ENCODE results near the gene SMCO1.

Gene SMCO1

GRCh38 chr3:196519718-196520082 is 4.6 kb upstream of the SMCO1 start:
- DNase-seq (ENCODE audit: extremely low read depth, insufficient read length), result no peak

DNA sequence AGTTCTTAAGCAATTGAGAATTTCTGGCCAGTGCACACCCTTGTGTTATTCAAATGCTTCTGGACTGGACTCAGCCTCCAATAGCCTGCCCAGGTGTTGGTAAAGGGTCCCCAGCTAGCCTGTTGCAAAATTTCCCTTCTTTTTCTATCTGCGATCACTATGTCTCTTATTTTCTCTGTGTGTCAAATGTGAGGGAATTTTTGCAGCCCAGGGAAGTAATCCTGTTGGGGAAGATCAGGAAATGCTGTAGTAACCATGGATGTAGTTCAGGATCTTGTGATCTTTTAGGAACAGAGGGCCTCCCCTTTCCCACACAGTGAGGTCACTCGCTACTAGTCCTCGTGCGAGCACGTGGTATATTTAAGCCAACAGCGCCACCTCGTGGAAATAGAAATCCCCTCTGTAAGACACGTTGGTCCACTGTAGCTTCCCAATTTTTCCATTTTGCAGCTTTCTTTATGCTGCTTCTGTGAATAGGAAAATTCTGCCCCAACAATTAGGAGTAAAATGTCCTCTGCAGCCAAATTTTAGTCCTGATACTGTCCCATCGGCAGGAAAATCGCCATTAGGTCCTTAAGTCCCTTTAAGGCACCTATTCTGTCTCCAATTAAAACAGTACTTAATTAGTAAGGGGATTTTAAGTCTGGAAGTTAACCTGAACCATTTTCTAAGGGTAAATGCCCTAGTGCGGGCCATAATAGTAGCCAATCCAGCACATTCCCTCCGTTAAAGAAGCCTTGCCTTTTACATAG is 4.0 kb upstream of the SMCO1 start:
- no peak for DNase-seq (ENCODE audit: extremely low read depth, insufficient read length)
- Histone ChIP-seq H3K27me3 (replicated peaks; ENCODE audit: control insufficient read depth, insufficient read depth, low read length) (no peaks in the 10 kb centered on the region), H3K36me3 (ENCODE audit: control insufficient read depth, insufficient read depth, low read length) (no peaks in the 10 kb centered on the region), H3K4me3 (replicated peaks; ENCODE audit: low read depth, low read length) (no peak overlapping the region)
- peak; percentile 35 for TF ChIP-seq CTCF (IDR thresholded peaks at IDR 0.05; ENCODE audit: insufficient read depth, low read length, poor library complexity, severe bottlenecking)

More at GRCh38 chr3:196519718-196520082, 4.6 kb upstream of the SMCO1 start:
- Histone ChIP-seq H3K4me3 (replicated peaks; ENCODE audit: low read depth, low read length) (no peak overlapping the region), H3K36me3 (ENCODE audit: control insufficient read depth, insufficient read depth, low read length) (no peaks in the 10 kb centered on the region), H3K27me3 (replicated peaks; ENCODE audit: control insufficient read depth, insufficient read depth, low read length) (no peaks in the 10 kb centered on the region)
- TF ChIP-seq CTCF (IDR thresholded peaks at IDR 0.05; ENCODE audit: insufficient read depth, low read length, poor library complexity, severe bottlenecking), result no peak

GRCh38 chr3:196517919-196518318 is 2.8 kb upstream of the SMCO1 start:
- no peak for DNase-seq (ENCODE audit: extremely low read depth, insufficient read length)
- no peak for TF ChIP-seq CTCF (IDR thresholded peaks at IDR 0.05; ENCODE audit: insufficient read depth, low read length, poor library complexity, severe bottlenecking)
- Histone ChIP-seq H3K36me3 (ENCODE audit: control insufficient read depth, insufficient read depth, low read length) (no peaks in the 10 kb centered on the region), H3K27me3 (replicated peaks; ENCODE audit: control insufficient read depth, insufficient read depth, low read length) (no peaks in the 10 kb centered on the region), H3K4me3 (replicated peaks; ENCODE audit: low read depth, low read length) (no peak overlapping the region)

GRCh38 chr3:196517162-196517800 is 2.1 kb upstream of the SMCO1 start:
- no peaks in the 10 kb centered on the region for H3K27me3 ChIP-seq (replicated peaks; ENCODE audit: control insufficient read depth, insufficient read depth, low read length)
- TF ChIP-seq CTCF (IDR thresholded peaks at IDR 0.05; ENCODE audit: insufficient read depth, low read length, poor library complexity, severe bottlenecking), result no peak
- no peak for DNase-seq (ENCODE audit: extremely low read depth, insufficient read length)
- H3K36me3 ChIP-seq (ENCODE audit: control insufficient read depth, insufficient read depth, low read length), result no peaks in the 10 kb centered on the region
- H3K4me3 ChIP-seq (replicated peaks; ENCODE audit: low read depth, low read length), result no peak overlapping the region

DNA sequence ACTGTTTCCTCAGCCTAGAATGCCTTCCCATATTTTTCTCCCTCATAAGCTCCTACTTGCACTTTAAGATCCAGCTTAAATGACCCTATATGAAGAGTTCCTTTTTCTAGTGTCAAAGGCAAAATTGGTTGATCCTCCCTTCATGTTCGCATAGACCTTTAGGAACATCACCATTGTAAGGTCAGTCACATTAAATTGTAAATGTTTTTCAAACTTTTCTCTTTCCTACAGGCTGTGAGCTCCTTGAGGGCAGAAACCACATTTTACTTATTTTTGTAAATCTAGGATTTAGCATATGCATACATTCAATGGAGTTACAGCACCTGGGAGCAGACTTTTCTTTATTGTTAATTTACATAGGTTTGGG is 813 bp downstream of the SMCO1 start:
- DNase-seq (ENCODE audit: extremely low read depth, insufficient read length), result no peak
- Histone ChIP-seq H3K4me3 (replicated peaks; ENCODE audit: low read depth, low read length) (no peak overlapping the region), H3K36me3 (ENCODE audit: control insufficient read depth, insufficient read depth, low read length) (no peaks in the 10 kb centered on the region), H3K27me3 (replicated peaks; ENCODE audit: control insufficient read depth, insufficient read depth, low read length) (no peaks in the 10 kb centered on the region)
- no peak for TF ChIP-seq CTCF (IDR thresholded peaks at IDR 0.05; ENCODE audit: insufficient read depth, low read length, poor library complexity, severe bottlenecking)

All from GM06990 (cell line).